Activated T-helper 1 cell treated with anti-CD3 and anti-CD28 coated beads, Interleukin-12 subunit alpha, Interleukin-12 subunit beta, Interleukin-2, Interleukin-4 antibody, amounts not matched to agents 30 ng/mL and 10 ng/mL and 1 ng/mL, durations not matched to agents 14 hours and 24 hours and 36 hours (primary cell): Measurements from ENCODE around the gene SNX33. TPM values are rescaled to one million over a fixed set of nuclear protein-coding genes. Genes with fewer than 3 reads are reported as not detected.

Source experiments
- DNase-seq: peaks from one replicate; pipeline ENCODE4 v3.0.0; 2021; ENCODE audit warnings: low spot score
- H3K27ac Mint-ChIP-seq: one replicate; pipeline ENCODE4 v1.8.0; 2021; ENCODE audit warnings: mild to moderate bottlenecking, mixed read lengths
- H3K27me3 Mint-ChIP-seq: one replicate; pipeline ENCODE4 v1.8.0; 2022; ENCODE audit warnings: mild to moderate bottlenecking, moderate library complexity, mixed read lengths; ENCODE audit not compliant: insufficient read depth
- H3K36me3 Mint-ChIP-seq: one replicate; pipeline ENCODE4 v1.8.0; 2021; ENCODE audit warnings: low read depth, mixed read lengths
- H3K4me1 Mint-ChIP-seq: one replicate; pipeline ENCODE4 v1.8.0; 2021; ENCODE audit warnings: low read depth, mixed read lengths
- H3K4me3 Mint-ChIP-seq: one replicate; pipeline ENCODE4 v1.8.0; 2021; ENCODE audit warnings: mild to moderate bottlenecking, moderate library complexity, mixed read lengths
- H3K9me3 Mint-ChIP-seq: one replicate; pipeline ENCODE4 v1.8.0; 2021; ENCODE audit warnings: mixed read lengths
- intact Hi-C: fragments of 100-400 bp; cut with micrococcal nuclease; formaldehyde crosslinking; loops from one replicate; pipeline ENCODE4 v1.15.1; 2024
- total RNA-seq: library from RNA; stranded (reverse); gene quantifications from 2 replicates; pipeline ENCODE4 v1.2.3, GENCODE V29; 2022

SNX33 gene, protein sequence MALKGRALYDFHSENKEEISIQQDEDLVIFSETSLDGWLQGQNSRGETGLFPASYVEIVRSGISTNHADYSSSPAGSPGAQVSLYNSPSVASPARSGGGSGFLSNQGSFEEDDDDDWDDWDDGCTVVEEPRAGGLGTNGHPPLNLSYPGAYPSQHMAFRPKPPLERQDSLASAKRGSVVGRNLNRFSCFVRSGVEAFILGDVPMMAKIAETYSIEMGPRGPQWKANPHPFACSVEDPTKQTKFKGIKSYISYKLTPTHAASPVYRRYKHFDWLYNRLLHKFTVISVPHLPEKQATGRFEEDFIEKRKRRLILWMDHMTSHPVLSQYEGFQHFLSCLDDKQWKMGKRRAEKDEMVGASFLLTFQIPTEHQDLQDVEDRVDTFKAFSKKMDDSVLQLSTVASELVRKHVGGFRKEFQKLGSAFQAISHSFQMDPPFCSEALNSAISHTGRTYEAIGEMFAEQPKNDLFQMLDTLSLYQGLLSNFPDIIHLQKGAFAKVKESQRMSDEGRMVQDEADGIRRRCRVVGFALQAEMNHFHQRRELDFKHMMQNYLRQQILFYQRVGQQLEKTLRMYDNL
- total RNA-seq = 5.4 and 6.2 TPM in 2 replicates

DNA sequence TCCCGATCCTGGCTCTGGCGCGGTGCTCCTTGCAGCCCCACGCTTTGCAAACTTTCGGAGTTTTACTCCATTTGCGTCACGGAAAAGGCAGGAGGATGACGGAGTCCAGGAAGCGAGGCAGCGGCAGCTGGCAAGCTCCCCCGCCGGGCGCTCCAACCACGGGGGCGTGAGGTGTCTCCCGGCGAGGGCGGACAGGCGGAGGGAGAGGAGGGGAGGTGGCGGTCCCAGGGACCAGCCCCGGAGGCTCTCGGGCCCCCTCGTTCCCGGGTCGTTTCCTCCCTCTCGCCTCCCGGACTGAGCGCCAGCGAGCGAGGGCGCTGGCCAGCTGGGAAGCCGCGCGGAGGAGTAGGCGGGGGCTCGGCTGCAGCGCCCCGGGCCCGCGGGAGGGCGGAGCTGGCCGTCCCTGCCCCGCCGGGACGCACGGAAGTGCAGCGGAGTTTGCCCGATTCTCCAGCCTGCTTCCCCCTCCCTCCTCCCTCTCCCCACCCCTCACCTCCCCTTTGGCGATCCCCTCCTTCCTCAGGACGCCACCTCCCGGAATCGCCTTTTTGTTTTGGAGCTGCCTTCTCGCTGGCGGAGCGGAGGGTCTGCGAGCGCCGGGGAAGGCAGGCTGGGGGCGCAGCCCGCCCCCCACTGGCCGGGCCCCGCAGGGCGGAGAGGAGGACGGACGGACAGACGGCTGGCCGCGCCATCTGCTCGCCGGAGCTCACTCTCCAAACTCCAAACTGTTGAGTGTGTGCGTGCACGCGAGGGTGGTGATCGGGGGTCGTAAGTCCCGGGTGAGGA is at the start of gene SNX33:
Gene SNX33, plus strand, starts transcription at position 543 of the 786 bp plus-strand sequence. CDS start 1,191 bp downstream, outside the sequence.
- intact Hi-C loops = loop anchor here (1.0 to 10.0 kb wide), 3 partner anchors 8 to 1653 kb away; partner anchors contain the start of genes PML and STOML1
- Mint-ChIP-seq H3K9me3 (no peaks in the 10 kb centered on the region), H3K4me1 (peaks cover 49% of the 10 kb centered on the region), H3K27me3 (peaks cover 12% of the 10 kb centered on the region), H3K36me3 (peaks cover 3% of the 10 kb centered on the region), H3K4me3 (peak within 1 kb of the TSS; percentile 89), H3K27ac (peak within 1 kb of the TSS; percentile 88)
- peak; percentile 52 for DNase-seq

DNA sequence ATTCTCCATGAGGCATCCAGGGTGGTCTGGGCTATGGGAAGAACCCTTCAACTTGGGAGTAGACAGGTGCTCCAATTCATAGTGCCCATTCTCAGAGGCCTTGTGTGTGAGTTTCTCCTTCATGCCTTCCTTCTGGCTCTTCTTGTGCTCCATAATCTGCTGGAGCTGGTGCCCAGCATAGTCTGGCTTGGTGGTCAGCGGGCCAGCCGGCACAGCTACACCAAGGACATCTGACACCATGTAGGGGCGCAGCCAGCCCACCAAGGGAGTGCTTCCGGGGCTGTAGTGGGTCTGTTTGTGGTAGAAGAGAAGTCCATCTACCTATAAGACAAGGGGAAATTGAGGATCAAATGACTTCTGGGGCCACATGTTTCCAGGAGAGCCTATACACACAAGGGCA is 49.4 kb upstream of the SNX33 start:
- Mint-ChIP-seq H3K9me3 (no peaks in the 10 kb centered on the region), H3K4me3 (no peak overlapping the region), H3K36me3 (peaks cover 30% of the 10 kb centered on the region), H3K27ac (peak overlapping the region; percentile 89), H3K27me3 (no peaks in the 10 kb centered on the region), H3K4me1 (peaks cover 36% of the 10 kb centered on the region)
- intact Hi-C loops = no loop called here
- no peak for DNase-seq

DNA sequence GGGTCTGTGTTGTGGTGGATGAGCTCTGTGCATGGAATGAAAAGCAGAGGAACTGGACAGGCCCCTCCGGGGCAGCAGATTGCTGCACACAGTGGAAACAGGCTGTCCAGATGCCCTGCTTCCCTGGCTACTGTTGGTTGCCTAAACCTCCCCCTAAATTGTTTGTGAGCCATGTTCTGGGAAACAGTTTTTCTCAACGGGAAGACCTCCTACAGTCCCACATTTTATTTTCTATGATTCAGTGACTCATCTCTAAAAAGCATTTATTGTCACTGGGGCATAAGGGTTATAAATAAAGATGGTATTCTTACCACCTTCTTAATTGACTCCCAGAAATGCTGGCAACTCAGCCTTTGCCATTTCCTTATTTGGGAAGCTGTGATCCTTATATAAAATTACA is 48.3 kb upstream of the SNX33 start:
- no peak overlapping the region for H3K4me3 Mint-ChIP-seq
- intact Hi-C loops = no loop called here
- DNase-seq = no peak
- H3K36me3 Mint-ChIP-seq = peaks cover 31% of the 10 kb centered on the region
- H3K27ac Mint-ChIP-seq = no peak overlapping the region
- no peaks in the 10 kb centered on the region for H3K9me3 Mint-ChIP-seq
- peaks cover 36% of the 10 kb centered on the region for H3K4me1 Mint-ChIP-seq
- no peaks in the 10 kb centered on the region for H3K27me3 Mint-ChIP-seq

DNA sequence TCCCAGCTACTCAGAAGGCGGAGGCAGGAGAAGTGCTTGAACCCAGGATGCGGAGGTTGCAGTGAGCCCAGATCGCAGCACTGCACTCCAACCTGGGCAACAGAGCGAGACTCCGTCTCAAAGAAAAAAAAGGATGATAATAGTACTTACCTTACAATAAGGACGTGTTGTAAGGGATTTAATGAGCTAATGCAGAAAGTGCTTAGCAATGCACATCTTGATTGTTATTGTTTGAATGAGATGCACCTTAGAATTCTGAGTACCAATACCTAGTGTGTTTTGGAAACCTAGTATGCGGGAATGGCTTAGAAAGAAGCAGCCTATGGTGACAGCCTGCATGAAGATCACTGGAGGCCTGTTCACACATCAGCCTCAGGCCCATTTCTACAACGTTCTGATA is 41.7 kb upstream of the SNX33 start:
- Mint-ChIP-seq H3K4me3 (peak overlapping the region; percentile 64), H3K4me1 (peaks cover 41% of the 10 kb centered on the region), H3K27me3 (no peaks in the 10 kb centered on the region), H3K9me3 (no peaks in the 10 kb centered on the region), H3K27ac (peak overlapping the region; percentile 85), H3K36me3 (peaks cover 45% of the 10 kb centered on the region)
- no peak for DNase-seq
- intact Hi-C loops = loop anchor here (1.0 to 2.0 kb wide), 2 partner anchors 9 to 19 kb away; partner anchors contain the start of gene SNUPN

DNA sequence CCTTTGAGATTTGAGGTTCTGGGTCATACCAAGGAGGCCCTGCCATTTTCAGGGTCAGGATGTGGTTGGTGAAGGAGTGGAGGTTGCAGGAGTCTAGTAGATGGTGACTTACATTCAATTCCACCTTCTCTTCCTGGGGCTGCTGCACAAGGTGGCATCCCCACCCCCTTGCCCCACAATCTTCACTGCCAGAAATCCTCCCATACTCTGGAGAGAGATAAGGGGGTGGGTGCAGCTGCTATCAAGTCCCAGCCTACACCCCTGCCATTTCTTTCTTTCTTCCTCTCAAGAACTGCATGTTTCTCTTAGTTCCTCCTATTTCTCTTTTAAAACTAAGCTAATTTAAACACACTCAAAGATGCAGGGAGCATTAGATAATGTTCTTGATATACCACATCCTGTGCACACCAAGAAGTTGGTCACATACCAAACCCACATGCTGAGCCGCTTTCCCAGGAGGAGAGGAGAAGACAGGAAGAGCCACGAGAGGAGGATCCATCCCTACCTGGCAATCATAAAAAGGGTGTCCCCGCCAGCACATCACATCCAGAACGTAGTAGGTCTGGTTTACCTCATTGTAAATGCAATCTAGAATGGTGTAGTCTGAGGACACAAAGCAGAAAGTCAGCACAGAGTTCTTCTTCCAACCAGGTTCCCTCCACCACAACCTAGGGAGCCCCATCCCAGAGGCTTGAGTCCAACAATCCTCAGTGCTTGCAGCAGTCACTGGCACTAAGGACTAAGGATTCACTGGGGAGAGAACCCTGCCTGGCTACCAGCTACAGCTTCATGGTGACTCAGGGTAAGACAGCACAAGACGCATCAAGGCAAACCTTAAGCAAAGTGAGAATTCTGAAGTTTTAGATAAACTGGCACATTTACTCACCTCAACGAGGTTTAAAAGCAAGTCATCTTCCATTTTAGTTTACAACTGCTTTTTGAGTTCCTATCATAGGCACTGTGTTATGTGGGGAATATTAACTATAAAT is 40.7 kb upstream of the SNX33 start:
- peaks cover 41% of the 10 kb centered on the region for H3K4me1 Mint-ChIP-seq
- peaks cover 45% of the 10 kb centered on the region for H3K36me3 Mint-ChIP-seq

DNA sequence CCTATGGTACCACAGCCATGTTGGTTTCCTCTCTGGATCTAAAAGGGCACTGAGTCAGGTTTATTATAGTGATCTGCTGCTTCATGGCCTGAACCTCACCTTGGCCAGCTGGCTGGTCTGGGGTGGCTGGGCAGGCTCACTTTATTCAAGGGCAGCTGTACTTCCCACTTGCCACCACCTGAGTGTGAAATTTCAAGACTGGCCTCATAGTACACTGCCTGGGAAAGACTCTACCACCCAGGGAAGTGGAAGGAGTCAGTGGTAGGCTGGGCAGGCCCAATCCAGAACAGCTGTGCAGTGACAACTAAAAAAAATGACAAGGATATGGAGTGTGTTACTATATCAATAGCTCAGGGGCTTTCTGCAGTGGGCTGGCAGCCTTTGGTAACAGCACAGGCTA is 30.9 kb upstream of the SNX33 start:
- H3K4me1 Mint-ChIP-seq = peaks cover 18% of the 10 kb centered on the region
- no peak overlapping the region for H3K4me3 Mint-ChIP-seq
- no peak for DNase-seq
- H3K27me3 Mint-ChIP-seq = no peaks in the 10 kb centered on the region
- H3K36me3 Mint-ChIP-seq = peaks cover 42% of the 10 kb centered on the region
- intact Hi-C loops = no loop called here
- H3K27ac Mint-ChIP-seq = no peak overlapping the region
- no peaks in the 10 kb centered on the region for H3K9me3 Mint-ChIP-seq

More for the DNA sequence above, 40.7 kb upstream of the SNX33 start:
- H3K9me3 Mint-ChIP-seq = no peaks in the 10 kb centered on the region
- DNase-seq = peak; percentile 15
- H3K27me3 Mint-ChIP-seq = no peaks in the 10 kb centered on the region
- intact Hi-C loops = loop anchor here (1.0 to 2.0 kb wide), 2 partner anchors 10 to 18 kb away; partner anchors contain the start of gene SNUPN
- H3K4me3 Mint-ChIP-seq = peak overlapping the region; percentile 64
- H3K27ac Mint-ChIP-seq = peak overlapping the region; percentile 85

- no peak for DNase-seq
- H3K27me3 Mint-ChIP-seq = no peaks in the 10 kb centered on the region
- peak overlapping the region; percentile 48 for H3K27ac Mint-ChIP-seq
- peaks cover 27% of the 10 kb centered on the region for H3K36me3 Mint-ChIP-seq
- H3K4me1 Mint-ChIP-seq = peaks cover 29% of the 10 kb centered on the region
- peak overlapping the region; percentile 5 for H3K4me3 Mint-ChIP-seq
- no peaks in the 10 kb centered on the region for H3K9me3 Mint-ChIP-seq
- intact Hi-C loops = loop anchor here (10.0 kb wide), 1 partner anchor 835 kb away; the partner anchor contains the start of gene CSK
Observed at GRCh38 chr15:75620058-75620820, 27.5 kb upstream of the SNX33 start.

- H3K27ac Mint-ChIP-seq = peak overlapping the region; percentile 63
- peak overlapping the region; percentile 52 for H3K4me3 Mint-ChIP-seq
- intact Hi-C loops = loop anchor here (10.0 kb wide), 1 partner anchor 836 kb away; the partner anchor contains the start of gene CSK
- no peaks in the 10 kb centered on the region for H3K27me3 Mint-ChIP-seq
- H3K4me1 Mint-ChIP-seq = peaks cover 31% of the 10 kb centered on the region
- no peak for DNase-seq
- no peaks in the 10 kb centered on the region for H3K9me3 Mint-ChIP-seq
- H3K36me3 Mint-ChIP-seq = peaks cover 23% of the 10 kb centered on the region
Observed at GRCh38 chr15:75620841-75621391, 26.8 kb upstream of the SNX33 start.

DNA sequence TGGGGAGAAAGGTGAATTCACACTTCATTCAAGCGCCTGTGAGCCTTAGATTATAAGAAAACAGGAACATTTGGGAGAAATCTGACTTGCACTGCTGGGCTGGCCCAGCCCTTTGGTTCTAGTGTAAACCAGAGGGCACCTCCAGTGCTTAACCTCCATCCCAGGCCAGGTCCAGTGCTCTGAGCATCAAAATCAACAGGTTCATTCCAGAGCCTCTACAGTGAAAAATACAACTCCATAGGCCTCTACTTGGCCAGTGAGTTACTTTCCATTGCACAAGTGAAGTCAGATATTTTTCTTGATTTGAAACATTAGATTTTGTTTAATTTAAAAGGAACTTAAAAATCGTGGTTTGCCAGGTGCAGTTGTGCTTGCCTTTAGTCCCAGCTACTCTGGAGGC is 25.2 kb upstream of the SNX33 start:
- no peak overlapping the region for H3K4me3 Mint-ChIP-seq
- peaks cover 44% of the 10 kb centered on the region for H3K4me1 Mint-ChIP-seq
- intact Hi-C loops = loop anchor here (10.0 kb wide), 1 partner anchor 838 kb away; the partner anchor contains the start of gene CSK

GRCh38 chr15:75625542-75626347 is 22.0 kb upstream of the SNX33 start, which contains the start of gene SNUPN:
SNUPN (minus strand) TSS chr15:75625725; CDS start chr15:75621051, 4,674 bp downstream.
- peak within 1 kb of the TSS; percentile 100 for H3K27ac Mint-ChIP-seq
- no peaks in the 10 kb centered on the region for H3K27me3 Mint-ChIP-seq
- H3K36me3 Mint-ChIP-seq = peaks cover 9% of the 10 kb centered on the region
- intact Hi-C loops = loop anchor here (1.0 to 10.0 kb wide), 7 partner anchors 15 to 929 kb away; partner anchors contain the start of genes CSK, EDC3, IMP3 and MAN2C1
- no peaks in the 10 kb centered on the region for H3K9me3 Mint-ChIP-seq
- peak; percentile 90 for DNase-seq
- H3K4me1 Mint-ChIP-seq = peaks cover 38% of the 10 kb centered on the region
- peak within 1 kb of the TSS; percentile 94 for H3K4me3 Mint-ChIP-seq

More for the DNA sequence above, 25.2 kb upstream of the SNX33 start:
- H3K36me3 Mint-ChIP-seq = peaks cover 15% of the 10 kb centered on the region
- DNase-seq = no peak
- H3K27me3 Mint-ChIP-seq = no peaks in the 10 kb centered on the region
- H3K27ac Mint-ChIP-seq = peak overlapping the region; percentile 24
- H3K9me3 Mint-ChIP-seq = no peaks in the 10 kb centered on the region
